ENCODE results near the gene RASGRP1.

The RASGRP1 gene

DNA sequence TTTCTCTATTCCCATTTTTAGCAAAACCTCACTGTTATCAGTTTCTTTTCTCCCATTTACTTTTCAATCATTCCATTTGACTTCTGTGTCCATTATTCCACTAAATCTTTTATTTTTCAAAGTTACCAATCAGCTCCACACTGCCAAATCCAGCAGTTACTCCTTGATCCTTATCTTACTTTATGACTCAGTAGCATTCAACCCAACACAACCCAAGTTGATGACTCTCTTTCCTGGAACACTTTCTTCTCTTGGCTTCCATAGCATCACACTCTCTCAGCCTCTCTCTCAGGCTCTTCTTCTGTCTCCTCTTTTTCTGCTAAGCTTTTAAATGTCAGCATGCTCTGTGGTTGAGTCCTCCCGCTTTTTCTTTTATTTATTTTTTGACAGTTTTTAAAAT lies 36.3 kb downstream of the RASGRP1 start:
- no peak overlapping the region for H3K9ac ChIP-seq (ENCODE audit: low read length)
- H3K27me3 ChIP-seq (ENCODE audit: control insufficient read depth, insufficient read depth, low read length): no peaks in the 10 kb centered on the region
- no peaks in the 10 kb centered on the region for H3K36me3 ChIP-seq (ENCODE audit: control insufficient read depth, insufficient read depth, low read length)
- no peak overlapping the region for H3K4me3 ChIP-seq (ENCODE audit: low read length)
- H3K4me1 ChIP-seq (ENCODE audit: control insufficient read depth, insufficient read depth, low read length): no peaks in the 10 kb centered on the region
- no peak overlapping the region for H3K27ac ChIP-seq (ENCODE audit: low read depth, low read length)

GRCh38 chr15:38526158-38526557 lies 38.5 kb downstream of the RASGRP1 start:
- Histone ChIP-seq H3K9ac (ENCODE audit: low read length) (no peak overlapping the region), H3K27me3 (ENCODE audit: control insufficient read depth, insufficient read depth, low read length) (no peaks in the 10 kb centered on the region), H3K36me3 (ENCODE audit: control insufficient read depth, insufficient read depth, low read length) (no peaks in the 10 kb centered on the region), H3K27ac (ENCODE audit: low read depth, low read length) (no peak overlapping the region), H3K4me1 (ENCODE audit: control insufficient read depth, insufficient read depth, low read length) (no peaks in the 10 kb centered on the region), H3K4me3 (ENCODE audit: low read length) (no peak overlapping the region)

DNA sequence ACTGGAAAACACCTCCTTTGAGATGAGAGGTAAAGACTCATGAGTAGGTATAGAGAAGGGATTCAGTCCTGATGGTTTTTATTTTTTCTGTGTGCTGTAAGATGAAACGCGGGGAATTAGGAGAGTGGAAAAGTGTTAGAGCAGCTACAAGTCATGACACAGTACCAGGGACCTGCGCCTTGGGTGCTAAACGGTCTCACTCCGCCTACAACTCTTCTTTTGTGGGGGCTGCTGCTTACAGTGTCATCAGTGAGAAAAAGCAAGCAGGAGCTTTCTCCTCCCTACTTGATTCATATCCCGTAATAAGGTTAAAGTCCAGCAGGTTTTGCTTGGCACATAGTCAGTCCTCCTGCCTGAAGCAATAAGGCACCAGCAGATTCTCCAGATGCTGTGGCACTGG lies 39.1 kb downstream of the RASGRP1 start:
- no peak overlapping the region for H3K9ac ChIP-seq (ENCODE audit: low read length)
- H3K36me3 ChIP-seq (ENCODE audit: control insufficient read depth, insufficient read depth, low read length): no peaks in the 10 kb centered on the region
- H3K4me1 ChIP-seq (ENCODE audit: control insufficient read depth, insufficient read depth, low read length): no peaks in the 10 kb centered on the region
- no peaks in the 10 kb centered on the region for H3K27me3 ChIP-seq (ENCODE audit: control insufficient read depth, insufficient read depth, low read length)
- H3K4me3 ChIP-seq (ENCODE audit: low read length): no peak overlapping the region
- no peak overlapping the region for H3K27ac ChIP-seq (ENCODE audit: low read depth, low read length)

DNA sequence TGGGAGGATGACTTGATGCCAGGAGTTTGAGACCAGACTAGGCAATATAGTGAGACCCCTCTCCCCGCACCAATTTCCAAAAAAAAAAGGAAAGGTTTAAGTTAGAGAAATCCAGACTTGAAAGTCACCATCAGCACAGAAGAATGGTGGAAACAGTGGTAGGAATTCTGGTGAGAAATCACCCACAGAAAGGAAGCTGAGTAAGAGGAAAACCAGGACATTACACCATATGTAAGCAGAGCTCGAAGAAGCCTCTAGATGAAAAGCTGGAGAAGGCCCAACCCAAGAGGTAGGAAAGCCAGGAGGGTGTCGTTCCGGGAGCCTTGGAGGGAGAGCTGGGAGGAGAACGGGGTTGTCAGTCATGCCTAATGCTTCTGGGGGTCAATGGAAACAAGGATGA lies 40.5 kb downstream of the RASGRP1 start:
- no peak overlapping the region for H3K27ac ChIP-seq (ENCODE audit: low read depth, low read length)
- H3K4me1 ChIP-seq (ENCODE audit: control insufficient read depth, insufficient read depth, low read length): no peaks in the 10 kb centered on the region
- no peak overlapping the region for H3K4me3 ChIP-seq (ENCODE audit: low read length)

DNA sequence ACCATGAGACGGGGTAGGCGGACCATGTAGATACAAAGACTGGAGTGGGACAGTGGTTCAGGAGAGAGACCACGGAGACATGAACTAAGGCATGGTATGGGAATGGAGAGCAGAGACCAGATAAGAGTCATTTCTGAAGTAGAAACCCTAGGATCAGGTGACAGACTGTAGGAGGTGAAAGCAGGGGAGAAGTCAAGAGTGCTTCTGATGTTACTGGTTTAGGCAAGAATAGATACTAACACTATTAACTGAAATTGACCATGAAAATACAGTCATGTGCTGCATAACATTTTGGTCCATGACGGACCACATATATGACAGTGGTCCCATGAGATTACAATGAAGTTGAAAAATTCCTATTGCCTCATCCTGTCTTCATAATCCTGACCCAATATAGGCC lies 41.7 kb downstream of the RASGRP1 start:
- Histone ChIP-seq H3K36me3 (ENCODE audit: control insufficient read depth, insufficient read depth, low read length) (no peaks in the 10 kb centered on the region), H3K9ac (ENCODE audit: low read length) (no peak overlapping the region), H3K27ac (ENCODE audit: low read depth, low read length) (no peak overlapping the region), H3K27me3 (ENCODE audit: control insufficient read depth, insufficient read depth, low read length) (no peaks in the 10 kb centered on the region), H3K4me1 (ENCODE audit: control insufficient read depth, insufficient read depth, low read length) (no peaks in the 10 kb centered on the region), H3K4me3 (ENCODE audit: low read length) (no peak overlapping the region)

More for the DNA sequence above, 40.5 kb downstream of the RASGRP1 start:
- Histone ChIP-seq H3K27me3 (ENCODE audit: control insufficient read depth, insufficient read depth, low read length) (no peaks in the 10 kb centered on the region), H3K9ac (ENCODE audit: low read length) (no peak overlapping the region), H3K36me3 (ENCODE audit: control insufficient read depth, insufficient read depth, low read length) (no peaks in the 10 kb centered on the region)

DNA sequence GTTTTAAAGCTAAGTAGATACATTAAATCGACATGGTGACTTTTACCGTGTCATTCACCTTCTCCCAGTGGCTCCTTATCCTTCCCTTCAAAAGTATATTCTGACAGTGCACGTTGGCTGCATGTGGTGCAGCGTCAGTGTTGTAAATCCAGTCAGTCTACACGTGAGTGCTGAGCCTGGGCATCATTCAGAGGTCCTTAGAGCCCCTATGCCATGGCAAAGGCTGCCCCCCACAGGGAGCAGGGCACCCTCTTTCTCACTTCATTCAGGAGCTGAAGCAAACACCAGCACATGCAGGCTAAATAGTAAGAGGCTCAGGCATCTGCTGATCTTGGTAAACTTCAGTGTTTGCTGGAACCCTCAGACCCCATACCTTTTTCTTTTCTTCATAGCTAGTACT lies 43.3 kb downstream of the RASGRP1 start:
- H3K27me3 ChIP-seq (ENCODE audit: control insufficient read depth, insufficient read depth, low read length): no peaks in the 10 kb centered on the region
- no peak overlapping the region for H3K27ac ChIP-seq (ENCODE audit: low read depth, low read length)
- H3K9ac ChIP-seq (ENCODE audit: low read length): no peak overlapping the region
- no peak overlapping the region for H3K4me3 ChIP-seq (ENCODE audit: low read length)
- no peaks in the 10 kb centered on the region for H3K36me3 ChIP-seq (ENCODE audit: control insufficient read depth, insufficient read depth, low read length)
- no peaks in the 10 kb centered on the region for H3K4me1 ChIP-seq (ENCODE audit: control insufficient read depth, insufficient read depth, low read length)

- no peak overlapping the region for H3K27ac ChIP-seq (ENCODE audit: low read depth, low read length)
- no peaks in the 10 kb centered on the region for H3K27me3 ChIP-seq (ENCODE audit: control insufficient read depth, insufficient read depth, low read length)
- no peak overlapping the region for H3K4me3 ChIP-seq (ENCODE audit: low read length)
- H3K9ac ChIP-seq (ENCODE audit: low read length): no peak overlapping the region
- no peaks in the 10 kb centered on the region for H3K36me3 ChIP-seq (ENCODE audit: control insufficient read depth, insufficient read depth, low read length)
- no peaks in the 10 kb centered on the region for H3K4me1 ChIP-seq (ENCODE audit: control insufficient read depth, insufficient read depth, low read length)
These were observed 44.6 kb downstream of the RASGRP1 start for GRCh38 chr15:38520035-38520434.

DNA sequence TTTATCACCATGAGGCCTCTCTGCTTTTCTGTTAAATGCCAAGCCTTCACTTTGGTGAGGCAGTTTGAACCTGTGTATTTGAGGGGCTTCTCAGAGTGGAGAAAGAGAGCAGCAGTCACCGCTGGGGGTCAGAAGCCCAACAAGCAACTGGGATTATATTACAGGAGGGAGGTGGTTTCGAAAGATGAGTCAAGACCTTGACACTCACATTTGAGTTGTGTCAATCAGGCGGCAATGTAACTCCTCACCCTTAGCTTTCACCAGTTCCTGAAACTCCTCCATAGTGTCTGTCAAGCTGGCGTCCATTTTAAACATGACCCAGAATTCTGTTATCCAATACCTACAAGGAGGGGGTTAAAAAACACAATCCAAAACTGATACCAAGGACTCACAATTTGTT lies 46.5 kb downstream of the RASGRP1 start:
- no peak overlapping the region for H3K27ac ChIP-seq (ENCODE audit: low read depth, low read length)
- no peaks in the 10 kb centered on the region for H3K4me1 ChIP-seq (ENCODE audit: control insufficient read depth, insufficient read depth, low read length)
- H3K4me3 ChIP-seq (ENCODE audit: low read length): no peak overlapping the region
- H3K9ac ChIP-seq (ENCODE audit: low read length): no peak overlapping the region
- no peaks in the 10 kb centered on the region for H3K27me3 ChIP-seq (ENCODE audit: control insufficient read depth, insufficient read depth, low read length)
- no peaks in the 10 kb centered on the region for H3K36me3 ChIP-seq (ENCODE audit: control insufficient read depth, insufficient read depth, low read length)

GRCh38 chr15:38517312-38517975 lies 47.2 kb downstream of the RASGRP1 start:
- H3K9ac ChIP-seq (ENCODE audit: low read length): no peak overlapping the region
- H3K4me3 ChIP-seq (ENCODE audit: low read length): no peak overlapping the region
- H3K4me1 ChIP-seq (ENCODE audit: control insufficient read depth, insufficient read depth, low read length): no peaks in the 10 kb centered on the region
- H3K36me3 ChIP-seq (ENCODE audit: control insufficient read depth, insufficient read depth, low read length): no peaks in the 10 kb centered on the region
- H3K27ac ChIP-seq (ENCODE audit: low read depth, low read length): no peak overlapping the region
- H3K27me3 ChIP-seq (ENCODE audit: control insufficient read depth, insufficient read depth, low read length): no peaks in the 10 kb centered on the region

GRCh38 chr15:38516626-38517025 lies 48.0 kb downstream of the RASGRP1 start:
- no peaks in the 10 kb centered on the region for H3K27me3 ChIP-seq (ENCODE audit: control insufficient read depth, insufficient read depth, low read length)
- no peak overlapping the region for H3K4me3 ChIP-seq (ENCODE audit: low read length)
- no peaks in the 10 kb centered on the region for H3K36me3 ChIP-seq (ENCODE audit: control insufficient read depth, insufficient read depth, low read length)
- no peaks in the 10 kb centered on the region for H3K4me1 ChIP-seq (ENCODE audit: control insufficient read depth, insufficient read depth, low read length)
- H3K9ac ChIP-seq (ENCODE audit: low read length): no peak overlapping the region
- H3K27ac ChIP-seq (ENCODE audit: low read depth, low read length): no peak overlapping the region

DNA sequence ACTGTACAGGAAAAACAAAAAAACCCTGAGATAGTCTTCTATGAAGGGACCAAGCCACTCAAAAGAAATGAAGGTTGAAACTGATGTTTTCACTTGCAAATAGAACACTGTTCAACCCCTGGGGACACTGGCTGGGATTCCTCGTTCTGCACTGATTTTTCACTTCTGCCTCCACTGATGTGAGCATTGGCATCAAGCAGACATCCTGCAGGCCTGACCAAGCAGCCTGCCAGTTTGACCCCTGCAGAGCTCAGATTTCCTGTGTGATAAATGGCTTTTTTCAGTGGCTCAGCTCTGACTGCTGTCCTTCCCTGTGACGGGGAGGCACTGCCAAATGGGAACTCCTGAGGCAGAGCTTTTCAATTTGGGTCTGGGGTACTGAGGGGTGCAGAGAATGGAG lies 50.0 kb downstream of the RASGRP1 start:
- H3K4me3 ChIP-seq (ENCODE audit: low read length): no peak overlapping the region
- no peaks in the 10 kb centered on the region for H3K36me3 ChIP-seq (ENCODE audit: control insufficient read depth, insufficient read depth, low read length)
- H3K9ac ChIP-seq (ENCODE audit: low read length): no peak overlapping the region
- H3K4me1 ChIP-seq (ENCODE audit: control insufficient read depth, insufficient read depth, low read length): no peaks in the 10 kb centered on the region
- no peak overlapping the region for H3K27ac ChIP-seq (ENCODE audit: low read depth, low read length)
- no peaks in the 10 kb centered on the region for H3K27me3 ChIP-seq (ENCODE audit: control insufficient read depth, insufficient read depth, low read length)

DNA sequence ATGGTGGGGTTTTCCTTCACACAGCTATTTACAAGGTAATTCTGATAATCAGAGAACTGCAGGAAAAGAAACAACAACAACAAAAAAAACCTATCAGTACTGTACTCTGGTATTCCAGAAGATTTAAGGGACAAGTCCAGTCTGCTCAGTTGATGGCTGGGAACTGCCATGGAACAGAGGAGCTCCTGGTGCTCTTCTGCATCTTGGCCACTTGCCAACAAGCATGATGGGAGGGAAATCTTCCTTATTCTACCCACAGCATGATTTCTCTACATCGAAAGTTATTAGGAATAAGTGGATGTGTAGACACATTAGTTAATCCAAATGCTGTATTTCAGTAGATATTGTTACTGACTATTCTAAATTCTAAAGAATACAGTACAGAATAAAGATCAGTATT lies 51.7 kb downstream of the RASGRP1 start:
- Histone ChIP-seq H3K4me1 (ENCODE audit: control insufficient read depth, insufficient read depth, low read length) (no peaks in the 10 kb centered on the region), H3K36me3 (ENCODE audit: control insufficient read depth, insufficient read depth, low read length) (no peaks in the 10 kb centered on the region), H3K27me3 (ENCODE audit: control insufficient read depth, insufficient read depth, low read length) (no peaks in the 10 kb centered on the region)

GRCh38 chr15:38509152-38509551 lies 55.5 kb downstream of the RASGRP1 start:
- Histone ChIP-seq H3K27ac (ENCODE audit: low read depth, low read length) (no peak overlapping the region), H3K4me1 (ENCODE audit: control insufficient read depth, insufficient read depth, low read length) (no peaks in the 10 kb centered on the region), H3K27me3 (ENCODE audit: control insufficient read depth, insufficient read depth, low read length) (no peaks in the 10 kb centered on the region), H3K9ac (ENCODE audit: low read length) (no peak overlapping the region), H3K36me3 (ENCODE audit: control insufficient read depth, insufficient read depth, low read length) (no peaks in the 10 kb centered on the region), H3K4me3 (ENCODE audit: low read length) (no peak overlapping the region)

More for the DNA sequence above, 51.7 kb downstream of the RASGRP1 start:
- Histone ChIP-seq H3K27ac (ENCODE audit: low read depth, low read length) (no peak overlapping the region), H3K4me3 (ENCODE audit: low read length) (no peak overlapping the region), H3K9ac (ENCODE audit: low read length) (no peak overlapping the region)

All from rectal smooth muscle tissue (tissue), 1 donor.